Measurements from ENCODE around the gene STARD9. TPM values are rescaled to one million over a fixed set of nuclear protein-coding genes. Genes with fewer than 3 reads are reported as not detected.
A peak's percentile ranks its signal among the peaks of the same experiment; 100 is the strongest.

The STARD9 gene
- total and polyA plus RNA-seq, 2 of the 4 experiments (the other 2 are of a cell fraction): 2.0 to 3.2 TPM

GRCh38 chr15:42704492-42704926, 129.1 kb downstream of the STARD9 start:
- Histone ChIP-seq H3K4ac (ENCODE audit: low read depth, low read length) (no peak overlapping the region), H2AFZ (replicated peaks; ENCODE audit: low read length, poor library complexity) (peak overlapping the region; percentile 33), H3K4me1 (ENCODE audit: control insufficient read depth, insufficient read depth, low read length) (no peaks in the 10 kb centered on the region), H3K18ac (ENCODE audit: low read depth, low read length) (no peak overlapping the region), H3K9me1 (ENCODE audit: insufficient read depth, low read length) (no peaks in the 10 kb centered on the region; the same call in 1 of the 2 replicates), H3K4me3 (ENCODE audit: insufficient read depth, low read depth, low read length) (no peak overlapping the region), H4K91ac (ENCODE audit: insufficient read depth, low read depth, low read length) (no peak overlapping the region), H3K56ac (ENCODE audit: extremely low read depth, insufficient read depth, low read length) (no peak overlapping the region), H3K23ac (ENCODE audit: low read depth, low read length) (no peak overlapping the region), H2AK5ac (ENCODE audit: low read depth, low read length) (no peak overlapping the region; the same call in 1 of the 2 replicates), H3K4me2 (ENCODE audit: low read depth, low read length) (no peak overlapping the region), H2BK5ac (ENCODE audit: low read depth, low read length, poor library complexity, severe bottlenecking) (no peak overlapping the region), H3K9me3 (ENCODE audit: control insufficient read depth, insufficient read depth, low read length) (no peaks in the 10 kb centered on the region), H4K8ac (ENCODE audit: low read depth in 2 of 2, low read length in 2 of 2) (peak overlapping the region in 1 of 2 experiments; percentile 36; a peak in 1 of 4 replicates), H3K27ac (ENCODE audit: insufficient read depth, low read length) (no peak overlapping the region), H3K14ac (replicated peaks; ENCODE audit: low read depth, low read length) (no peak overlapping the region), H3K9ac (ENCODE audit: low read depth, low read length) (no peak overlapping the region), H3K36me3 (ENCODE audit: control insufficient read depth, insufficient read depth, low read length) (no peaks in the 10 kb centered on the region), H2BK120ac (ENCODE audit: low read depth, low read length) (no peak overlapping the region), H4K5ac (ENCODE audit: low read depth, low read length) (no peak overlapping the region), H4K20me1 (ENCODE audit: insufficient read depth, low read length) (no peaks in the 10 kb centered on the region), H2AK9ac (replicated peaks; ENCODE audit: low read depth, low read length, poor library complexity) (no peak overlapping the region), H2BK20ac (ENCODE audit: low read depth, low read length) (no peak overlapping the region), H3K27me3 (ENCODE audit: control insufficient read depth, insufficient read depth, low read length) (no peaks in the 10 kb centered on the region), H2BK15ac (ENCODE audit: low read depth, low read length) (no peak overlapping the region), H3K79me1 (ENCODE audit: low read depth in 1 of 2, low read length in 2 of 2) (peaks cover 0 to 8% of the 10 kb centered on the region in 2 experiments; a peak in 2 of 4 replicates)
- intact Hi-C loops (cut with micrococcal nuclease) (loop anchor here (1.0 to 10.0 kb wide), 4 partner anchors 222 to 483 kb away; partner anchors contain the start of gene CCNDBP1), in situ Hi-C loops (cut with MboI; ENCODE audit: low sequenced_read_pairs) (no loop called here), dilution Hi-C loops (cut with HindIII; ENCODE audit: low sequenced_read_pairs, unreplicated experiment) (no loop called here)
- ATAC-seq (ENCODE audit: low read depth) (peak; percentile 100), DNase-seq (peak; percentile 73)
- no TSS peak for BruUV-seq (replicated peaks)
- TF ChIP-seq SMC3 (IDR thresholded peaks at IDR 0.05; ENCODE audit: low read depth, low read length) (peak; percentile 85), CTCF (conservative IDR thresholded peaks at IDR 0.05; ENCODE audit: low read depth, low read length) (peak; percentile 86), CEBPB (IDR thresholded peaks at IDR 0.05; ENCODE audit: low read depth, low read length) (no peak), RCOR1 (IDR thresholded peaks at IDR 0.05; ENCODE audit: insufficient replicate concordance, low read length) (no peak), NFE2L2 (IDR thresholded peaks at IDR 0.05; ENCODE audit: low read depth, low read length) (no peak), RFX5 (IDR thresholded peaks at IDR 0.05; ENCODE audit: low read depth, low read length) (no peak), RAD21 (IDR thresholded peaks at IDR 0.05; ENCODE audit: low read length) (peak; percentile 94)
- POLR2A ChIA-PET (ENCODE audit: unreplicated experiment): no interaction called here
- CTCF ChIA-PET: interaction anchor here (1.5 kb wide), 1 partner anchor 222 kb away, joined by 6 read pairs; no protein-coding TSS in a partner anchor
- WGBS, 2 experiments (ENCODE audit: extremely low coverage in 2 of 2, insufficient read length in 1 of 2): 35% methylated on average over 4 of the region's 4 CpGs; no CpG with 5 or more reads in 1 of the 2 experiments

Data from IMR-90 (cell line).